ENCODE results near the gene TCEAL9.
A peak's percentile ranks its signal among the peaks of the same experiment; 100 is the strongest.
"Not testable (repeated sequence)": the region's sequence is repeated elsewhere in the genome, so short reads cannot be mapped to it uniquely, and the experiment has no call there.

The TCEAL9 gene

GRCh38 chrX:103376118-103376978 is 20.0 kb downstream of the TCEAL9 start, which contains the start of gene BEX3:
TSS of gene BEX3 (plus strand) at chrX:103376538. CDS start at chrX:103377522, 984 bp downstream.
- peak in 2 of 4 experiments; percentile 19 to 41 for DNase-seq

DNA sequence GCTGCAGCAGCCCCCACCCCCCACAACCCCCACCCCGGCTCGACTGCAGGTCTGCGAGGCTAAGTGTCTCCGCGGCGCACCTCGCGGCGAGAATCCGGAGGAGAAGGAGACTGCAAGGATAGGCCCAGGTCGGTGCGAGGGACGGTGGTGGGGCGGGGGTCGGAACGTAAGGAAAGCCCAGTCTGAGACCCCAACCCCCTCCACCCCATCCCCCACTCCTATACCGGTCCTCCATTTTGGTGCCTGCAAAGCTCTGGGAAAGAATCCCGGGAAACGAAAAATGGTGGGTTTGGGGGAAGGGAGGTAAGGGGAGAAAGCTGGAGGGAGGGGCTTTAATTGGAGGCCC is 20.6 kb downstream of the TCEAL9 start:
- peak in 1 of 4 experiments; percentile 5 for DNase-seq

DNA sequence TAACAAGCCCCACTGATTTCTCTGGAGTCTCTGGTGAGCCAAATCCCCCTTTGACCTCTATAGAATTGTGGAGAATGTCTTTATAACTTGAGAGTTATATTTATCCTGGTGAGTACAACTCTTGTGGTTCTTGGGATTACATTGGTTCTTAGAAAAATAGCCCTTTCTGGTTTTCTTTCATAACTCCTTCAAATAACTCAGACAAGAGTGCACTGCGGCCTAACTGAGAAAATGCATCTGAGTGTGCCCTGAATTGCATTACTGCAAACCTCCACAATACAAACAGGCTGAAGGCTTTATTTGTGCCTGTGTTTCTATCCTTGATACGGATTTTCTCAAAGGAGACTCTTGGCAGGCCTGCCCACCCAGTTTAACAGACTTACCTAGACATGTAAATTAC is 22.7 kb downstream of the TCEAL9 start:
- DNase-seq: no peak

- no peak for DNase-seq
Measured at GRCh38 chrX:103382877-103383276, 26.6 kb downstream of the TCEAL9 start.

- DNase-seq: no peak
Measured at GRCh38 chrX:103384672-103385071, 28.4 kb downstream of the TCEAL9 start.

DNA sequence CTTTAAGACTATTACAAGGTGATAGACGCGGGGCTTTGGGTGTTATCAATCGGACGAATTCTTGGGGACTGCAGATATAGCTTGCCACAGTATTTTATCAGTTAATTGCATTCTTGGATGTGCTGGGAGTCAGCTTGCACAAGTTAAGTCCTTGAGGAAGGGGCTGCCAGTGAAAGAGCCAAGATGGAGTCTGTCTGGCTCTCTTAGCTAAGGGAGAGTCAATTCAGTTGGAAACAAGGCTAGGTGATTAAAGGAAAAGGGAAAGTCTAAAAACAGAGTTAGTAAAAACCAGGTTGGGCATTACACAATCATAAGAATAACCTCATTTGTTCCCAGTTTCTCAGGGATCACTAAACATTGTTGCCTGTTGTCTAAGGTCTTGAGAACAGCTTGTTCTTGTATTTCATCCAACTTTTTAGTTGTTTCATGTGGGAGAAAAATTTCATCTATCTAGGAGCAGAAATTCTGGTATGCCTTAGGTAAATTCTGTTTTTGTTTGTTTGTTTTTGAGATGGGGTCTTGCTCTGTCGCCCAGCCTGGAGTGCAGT is 29.1 kb downstream of the TCEAL9 start:
- DNase-seq: not testable (repeated sequence)

- no peak for DNase-seq
Measured at GRCh38 chrX:103386332-103386731, 30.0 kb downstream of the TCEAL9 start.

DNA sequence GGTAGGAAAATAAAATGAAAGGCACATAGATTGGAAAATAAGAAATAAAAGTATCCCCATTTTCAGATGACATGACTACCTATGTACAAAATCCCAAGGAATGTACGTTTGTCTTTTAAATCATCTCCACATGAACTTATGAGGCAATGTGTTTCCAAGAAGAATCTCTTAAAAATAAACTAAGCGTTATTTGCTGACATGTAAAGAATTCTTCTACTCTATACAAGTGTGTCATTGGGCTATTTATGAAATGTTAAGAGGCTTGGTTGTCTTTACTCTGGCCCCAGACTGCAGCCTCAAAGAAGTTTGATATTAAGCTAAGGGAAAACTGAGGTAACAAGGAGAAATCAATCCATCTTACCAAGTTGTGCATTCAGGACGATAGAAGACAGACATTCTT is 37.2 kb downstream of the TCEAL9 start:
- DNase-seq: no peak

GRCh38 chrX:103396186-103396585 is 39.9 kb downstream of the TCEAL9 start:
- DNase-seq: no peak

- DNase-seq: no peak
Measured at GRCh38 chrX:103396660-103397059, 40.4 kb downstream of the TCEAL9 start.

DNA sequence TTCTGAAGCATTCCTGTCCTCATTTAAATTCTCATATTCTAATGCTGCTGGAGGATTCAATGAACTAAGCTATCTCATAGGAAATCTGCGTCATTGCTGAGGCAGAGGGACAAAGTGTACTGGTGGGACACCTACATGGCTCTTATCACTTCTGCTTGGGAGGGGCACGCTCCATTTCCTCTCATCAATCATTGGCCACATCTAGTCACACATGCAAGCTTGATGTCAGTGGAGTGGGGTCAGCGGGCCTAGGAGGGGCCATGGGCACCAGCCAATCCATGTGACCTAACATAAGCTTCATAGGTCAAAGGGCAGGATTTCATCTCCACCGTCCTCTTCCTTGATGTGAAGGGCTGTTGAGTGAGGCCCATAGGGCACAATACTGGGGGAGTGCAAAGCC is 41.4 kb downstream of the TCEAL9 start:
- DNase-seq: no peak

DNA sequence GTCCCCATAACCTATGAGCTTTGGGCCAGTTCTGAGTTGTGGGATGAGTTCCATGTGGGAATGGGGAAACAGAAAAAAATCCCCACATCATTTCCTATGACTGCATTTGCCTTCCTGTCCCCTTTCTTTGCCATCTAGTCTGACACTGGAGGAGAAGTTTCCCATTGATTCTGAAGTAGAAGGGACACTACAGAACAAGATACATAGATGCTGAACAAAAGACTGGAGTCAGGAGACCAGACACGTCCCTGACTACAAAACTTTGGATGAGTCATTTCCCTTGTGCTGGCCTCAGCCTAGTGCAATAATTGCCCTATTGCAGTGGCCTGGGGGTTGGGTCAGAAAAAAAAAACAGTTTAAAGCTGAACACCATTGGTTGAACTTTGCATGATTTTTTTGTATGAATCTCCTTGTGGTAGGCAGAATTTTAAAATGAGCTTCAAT is 42.1 kb downstream of the TCEAL9 start:
- DNase-seq: no peak

GRCh38 chrX:103399744-103400143 is 43.4 kb downstream of the TCEAL9 start:
- no peak for DNase-seq

DNA sequence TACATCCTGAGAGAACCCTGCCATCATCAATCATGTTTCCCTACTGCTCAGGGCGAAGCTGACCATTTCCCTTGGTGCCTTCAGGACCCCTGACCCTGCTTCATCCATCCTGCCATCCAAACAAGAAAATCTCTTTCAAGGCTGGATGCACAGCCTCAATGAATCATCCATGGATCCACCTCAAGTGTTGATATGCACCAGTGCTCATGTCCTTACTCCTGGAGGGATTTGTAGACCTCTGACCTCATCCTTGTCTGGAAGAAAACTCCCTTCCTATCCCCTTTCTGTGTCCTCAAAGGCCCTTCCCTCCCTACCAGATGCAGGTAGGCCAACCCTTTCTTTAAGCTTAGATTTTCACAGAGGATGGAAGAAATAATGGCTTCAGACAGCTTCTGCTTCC is 44.6 kb downstream of the TCEAL9 start:
- DNase-seq: no peak

- no peak for DNase-seq
Measured at GRCh38 chrX:103404231-103405008, 48.1 kb downstream of the TCEAL9 start.

- no peak for DNase-seq
Measured at GRCh38 chrX:103405009-103405333, 48.7 kb downstream of the TCEAL9 start.

DNA sequence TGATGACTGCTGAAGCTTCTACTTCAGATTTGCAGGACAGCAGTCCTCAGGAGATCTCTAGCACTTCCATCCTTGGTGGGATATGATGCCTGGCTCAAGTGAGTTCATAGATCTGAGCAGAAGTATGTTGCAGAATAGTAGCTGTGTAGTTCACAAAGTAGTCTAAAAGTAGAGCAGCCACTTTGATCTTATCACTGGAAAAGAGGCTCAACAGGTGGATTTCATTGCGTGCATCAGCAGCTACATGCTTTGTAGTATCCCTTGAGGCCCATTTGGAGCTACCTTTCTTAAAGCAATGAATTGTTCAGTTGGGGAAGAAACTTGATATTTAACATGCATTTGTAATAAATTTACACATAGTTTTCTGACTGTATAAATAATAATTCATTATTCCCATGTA is 50.0 kb downstream of the TCEAL9 start:
- DNase-seq: no peak

DNA sequence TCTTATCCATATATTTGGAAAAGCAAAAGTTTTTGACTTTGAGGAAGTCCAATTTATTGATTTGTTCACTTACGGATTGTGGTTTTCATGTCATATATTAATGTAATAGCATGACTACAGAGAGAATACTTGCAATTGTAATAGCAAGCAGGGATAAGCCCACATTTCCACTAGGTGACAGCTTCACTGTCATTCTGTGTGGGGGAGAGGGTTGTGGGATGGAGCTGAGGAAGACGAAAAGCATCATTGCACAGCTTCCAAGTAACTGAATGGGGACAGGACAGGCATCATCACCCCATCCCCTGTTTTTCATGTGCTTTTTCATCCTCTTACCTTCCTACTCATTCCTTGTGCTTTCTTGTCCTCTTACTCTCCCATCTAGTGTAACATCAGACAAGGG is 51.5 kb downstream of the TCEAL9 start:
- no peak for DNase-seq
